K562 (cell line): ENCODE results near the gene NOM1. TPM values are rescaled to one million over a fixed set of nuclear protein-coding genes. Genes with fewer than 3 reads are reported as not detected.
A peak's percentile ranks its signal among the peaks of the same experiment; 100 is the strongest.

Source experiments
- C11orf30 ChIP-seq: fragments of 450-650 bp; IDR thresholded peaks from 2 replicates; pipeline ENCODE4 v1.6.1; 2016; ENCODE audit warnings: low read depth, mild to moderate bottlenecking
- CREBBP ChIP-seq: IDR thresholded peaks from one replicate; pipeline ENCODE4 v1.6.1; 2012; ENCODE audit warnings: low read depth, mild to moderate bottlenecking, control low read depth, inconsistent platforms, low read length
- EZH2 ChIP-seq: IDR thresholded peaks from 2 replicates; pipeline ENCODE4 v1.6.1; 2012; ENCODE audit warnings: low read depth, mild to moderate bottlenecking, inconsistent platforms, low read length, borderline replicate concordance
- HDAC1 ChIP-seq, 2 experiments: fragments of 450-650 bp; IDR thresholded peaks; 2 replicates each; pipeline ENCODE4 v1.6.1; 2016 to 2017; ENCODE audit warnings: inconsistent platforms in 1 of 2, mild to moderate bottlenecking in 1 of 2, moderate library complexity in 1 of 2
- JUN ChIP-seq, 2 experiments: sonication (generic) in 1 of 2; formaldehyde crosslinking in 1 of 2; IDR thresholded peaks; 2 replicates each; pipeline versions ENCODE4 v1.6.1 to v1.8.0; 2012 to 2022; ENCODE audit warnings: borderline replicate concordance in 2 of 2, mild to moderate bottlenecking in 2 of 2, improper control_type of control experiment in 1 of 2, low read depth in 1 of 2, low read length in 1 of 2, missing genetic modification reagents in 1 of 2
- KLF16 ChIP-seq: IDR thresholded peaks from 2 replicates; pipeline ENCODE4 v1.6.1; 2016; ENCODE audit warnings: antibody characterized with exemption
- LARP7 ChIP-seq: fragments of 450-650 bp; IDR thresholded peaks from 2 replicates; pipeline ENCODE4 v1.6.1; 2016
- NFIC ChIP-seq: fragments of 450-650 bp; IDR thresholded peaks from 2 replicates; pipeline ENCODE4 v1.6.1; 2017; ENCODE audit warnings: mild to moderate bottlenecking, inconsistent platforms
- NKRF ChIP-seq: fragments of 450-650 bp; IDR thresholded peaks from 2 replicates; pipeline ENCODE4 v1.6.1; 2016; ENCODE audit warnings: borderline replicate concordance
- SIRT6 ChIP-seq: IDR thresholded peaks from one replicate; pipeline ENCODE4 v1.6.1; 2012; ENCODE audit warnings: low read depth, mild to moderate bottlenecking, control low read depth, inconsistent platforms, low read length, moderate library complexity
- TAF7 ChIP-seq: fragments of 450-650 bp; IDR thresholded peaks from 2 replicates; pipeline ENCODE4 v1.6.1; 2016; ENCODE audit warnings: missing genetic modification characterization, missing compliant biosample characterization
- TCFL5 ChIP-seq: fragments of 250-450 bp; sonication (Bioruptor Pico); conservative IDR thresholded peaks from 2 replicates; pipeline ENCODE4 v1.6.1; 2021; ENCODE audit warnings: mild to moderate bottlenecking, moderate library complexity, matching md5 sums
- polyA plus RNA-seq, 8 experiments: library from polyadenylated mRNA; depleted of rRNA in 4 of 8; stranded (reverse) in 5 of 8; unstranded in 3 of 8; fragments of >200 nt; fragmentation: Nextera tagmentation in 2 of 8; fragmentation: Illumina TruSeq in 1 of 8; extraction: Ambion mirVana in 2 of 8; extraction: Trizol in 1 of 8; gene quantifications; 2 replicates each; pipeline versions ENCODE4 v1.2.1 to v1.2.3, GENCODE V29; 2011 to 2014; ENCODE audit warnings: inconsistent platforms in 1 of 8, missing spikeins in 1 of 8
- total RNA-seq, 7 experiments: library from RNA; depleted of rRNA in 6 of 7; stranded (reverse); fragments of >200 nt in 6 of 7; fragmentation: Illumina TruSeq in 2 of 7; extraction: Trizol in 2 of 7; gene quantifications; 2 replicates each; pipeline versions ENCODE4 v1.2.1 to v1.2.3, GENCODE V29; 2011 to 2021; ENCODE audit warnings: low replicate concordance in 1 of 7
- TF ChIP-seq, protein P1 (sequence below), 2 experiments: IDR thresholded peaks in 1 of 2; conservative IDR thresholded peaks in 1 of 2; 2 replicates each; pipeline ENCODE4 v1.6.1; 2016; ENCODE audit warnings: low read depth in 2 of 2, mild to moderate bottlenecking in 1 of 2, missing compliant biosample characterization in 1 of 2, missing genetic modification characterization in 1 of 2, moderate library complexity in 1 of 2
- TF ChIP-seq, protein P2 (sequence below): fragments of 250-450 bp; sonication (Bioruptor Pico); IDR thresholded peaks from 2 replicates; pipeline ENCODE4 v1.5.0; 2020; ENCODE audit warnings: mild to moderate bottlenecking, borderline replicate concordance
- TF ChIP-seq, protein P3 (sequence below), 2 experiments: fragments of 250-450 bp in 1 of 2; fragments of 450-650 bp in 1 of 2; sonication (Bioruptor Pico) in 1 of 2; IDR thresholded peaks; 2 replicates each; pipeline versions ENCODE4 v1.6.1 to v1.8.0; 2016 to 2021; ENCODE audit warnings: mild to moderate bottlenecking in 2 of 2, moderate library complexity in 2 of 2, missing compliant biosample characterization in 1 of 2, missing genetic modification characterization in 1 of 2
- TF ChIP-seq, protein P4 (sequence below): fragments of 250-450 bp; sonication (Bioruptor Pico); IDR thresholded peaks from 2 replicates; pipeline ENCODE4 v1.5.1; 2021; ENCODE audit warnings: mild to moderate bottlenecking

The NOM1 gene
- total and polyA plus RNA-seq, 9 of the 15 experiments (the other 6 are each of a cell fraction or from before 2014, with no cell fraction given), result 6.8 to 47.3 (median 37.4) TPM

- TF ChIP-seq, protein P1, sequence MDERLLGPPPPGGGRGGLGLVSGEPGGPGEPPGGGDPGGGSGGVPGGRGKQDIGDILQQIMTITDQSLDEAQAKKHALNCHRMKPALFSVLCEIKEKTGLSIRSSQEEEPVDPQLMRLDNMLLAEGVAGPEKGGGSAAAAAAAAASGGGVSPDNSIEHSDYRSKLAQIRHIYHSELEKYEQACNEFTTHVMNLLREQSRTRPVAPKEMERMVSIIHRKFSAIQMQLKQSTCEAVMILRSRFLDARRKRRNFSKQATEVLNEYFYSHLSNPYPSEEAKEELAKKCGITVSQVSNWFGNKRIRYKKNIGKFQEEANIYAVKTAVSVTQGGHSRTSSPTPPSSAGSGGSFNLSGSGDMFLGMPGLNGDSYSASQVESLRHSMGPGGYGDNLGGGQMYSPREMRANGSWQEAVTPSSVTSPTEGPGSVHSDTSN (CRISPR knock-in tag; IDR thresholded peaks at IDR 0.05; ENCODE audit: low read depth), result no peak
- TF ChIP-seq, protein P1 (tag; conservative IDR thresholded peaks at IDR 0.05; ENCODE audit: low read depth), result no peak
- TF ChIP-seq, protein P2, sequence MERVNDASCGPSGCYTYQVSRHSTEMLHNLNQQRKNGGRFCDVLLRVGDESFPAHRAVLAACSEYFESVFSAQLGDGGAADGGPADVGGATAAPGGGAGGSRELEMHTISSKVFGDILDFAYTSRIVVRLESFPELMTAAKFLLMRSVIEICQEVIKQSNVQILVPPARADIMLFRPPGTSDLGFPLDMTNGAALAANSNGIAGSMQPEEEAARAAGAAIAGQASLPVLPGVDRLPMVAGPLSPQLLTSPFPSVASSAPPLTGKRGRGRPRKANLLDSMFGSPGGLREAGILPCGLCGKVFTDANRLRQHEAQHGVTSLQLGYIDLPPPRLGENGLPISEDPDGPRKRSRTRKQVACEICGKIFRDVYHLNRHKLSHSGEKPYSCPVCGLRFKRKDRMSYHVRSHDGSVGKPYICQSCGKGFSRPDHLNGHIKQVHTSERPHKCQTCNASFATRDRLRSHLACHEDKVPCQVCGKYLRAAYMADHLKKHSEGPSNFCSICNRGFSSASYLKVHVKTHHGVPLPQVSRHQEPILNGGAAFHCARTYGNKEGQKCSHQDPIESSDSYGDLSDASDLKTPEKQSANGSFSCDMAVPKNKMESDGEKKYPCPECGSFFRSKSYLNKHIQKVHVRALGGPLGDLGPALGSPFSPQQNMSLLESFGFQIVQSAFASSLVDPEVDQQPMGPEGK (CRISPR knock-in tag), result no peak
- TF ChIP-seq TCFL5 (CRISPR knock-in tag), result no peak
- TF ChIP-seq EZH2, result no peak
- no peak for TF ChIP-seq CREBBP
- TF ChIP-seq SIRT6, result no peak
- TF ChIP-seq JUN (IDR thresholded peaks at IDR 0.05; ENCODE audit: borderline replicate concordance, low read depth, low read length), result peak; percentile 77; the same call in 1 of the 2 replicates
- TF ChIP-seq JUN (CRISPR knock-in tag; IDR thresholded peaks at IDR 0.05; ENCODE audit: borderline replicate concordance), result peak; percentile 89; the same call in 1 of the 2 replicates
- no peak for TF ChIP-seq TAF7 (tag)
- TF ChIP-seq, protein P3, sequence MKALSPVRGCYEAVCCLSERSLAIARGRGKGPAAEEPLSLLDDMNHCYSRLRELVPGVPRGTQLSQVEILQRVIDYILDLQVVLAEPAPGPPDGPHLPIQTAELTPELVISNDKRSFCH (CRISPR knock-in tag; IDR thresholded peaks at IDR 0.05), result no peak
- TF ChIP-seq, protein P3 (tag; IDR thresholded peaks at IDR 0.05), result no peak
- peak; percentile 96 for TF ChIP-seq NKRF
- TF ChIP-seq, protein P4, sequence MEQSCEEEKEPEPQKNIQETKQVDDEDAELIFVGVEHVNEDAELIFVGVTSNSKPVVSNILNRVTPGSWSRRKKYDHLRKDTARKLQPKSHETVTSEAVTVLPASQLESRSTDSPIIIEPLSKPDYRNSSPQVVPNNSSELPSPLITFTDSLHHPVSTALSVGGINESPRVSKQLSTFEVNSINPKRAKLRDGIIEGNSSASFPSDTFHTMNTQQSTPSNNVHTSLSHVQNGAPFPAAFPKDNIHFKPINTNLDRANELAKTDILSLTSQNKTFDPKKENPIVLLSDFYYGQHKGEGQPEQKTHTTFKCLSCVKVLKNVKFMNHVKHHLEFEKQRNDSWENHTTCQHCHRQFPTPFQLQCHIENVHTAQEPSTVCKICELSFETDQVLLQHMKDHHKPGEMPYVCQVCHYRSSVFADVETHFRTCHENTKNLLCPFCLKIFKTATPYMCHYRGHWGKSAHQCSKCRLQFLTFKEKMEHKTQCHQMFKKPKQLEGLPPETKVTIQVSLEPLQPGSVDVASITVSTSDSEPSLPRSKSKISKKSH (CRISPR knock-in tag), result no peak
- peak; percentile 95 for TF ChIP-seq C11orf30
- TF ChIP-seq LARP7, result 0 out of 2 replicates have a peak, but pooled peaks have one; percentile 35
- peak; percentile 90 to 100; a peak in 3 of 4 replicates for TF ChIP-seq HDAC1 (IDR thresholded peaks at IDR 0.05)
- TF ChIP-seq NFIC, result peak; percentile 14; the same call in 1 of the 2 replicates
- no peak for TF ChIP-seq KLF16
Measured at GRCh38 chr7:156949541-156950380, at the start of gene NOM1 (continued).
